Osteoblast (primary cell): ENCODE measurements around the gene APOC4. TPM values are rescaled to one million over a fixed set of nuclear protein-coding genes. Genes with fewer than 3 reads are reported as not detected.

Experiments
- DNase-seq: peaks from one replicate; pipeline ENCODE4 v3.0.0; 2011; ENCODE audit warnings: low spot score, mixed read lengths; ENCODE audit not compliant: insufficient read length; ENCODE audit errors: missing footprints
- H2AFZ ChIP-seq: 2 replicates; pipeline ENCODE4 v1.6.0; 2011; ENCODE audit warnings: mild to moderate bottlenecking, low read length
- H3K27ac ChIP-seq: 2 replicates; pipeline ENCODE4 v1.5.1; 2011; ENCODE audit warnings: mild to moderate bottlenecking, low read depth, low read length, moderate library complexity
- H3K27me3 ChIP-seq: 2 replicates; pipeline ENCODE4 v1.6.0; 2012; ENCODE audit warnings: mild to moderate bottlenecking, control low read depth, inconsistent platforms, low read length, moderate library complexity; ENCODE audit not compliant: insufficient read depth
- H3K36me3 ChIP-seq: 2 replicates; pipeline ENCODE4 v1.5.1; 2011; ENCODE audit warnings: mild to moderate bottlenecking, low read length, control low read depth, moderate library complexity; ENCODE audit not compliant: insufficient read depth
- H3K4me1 ChIP-seq: 2 replicates; pipeline ENCODE4 v1.5.1; 2011; ENCODE audit warnings: mild to moderate bottlenecking, low read length, control low read depth, moderate library complexity; ENCODE audit not compliant: insufficient read depth
- H3K4me2 ChIP-seq: 2 replicates; pipeline ENCODE4 v1.6.0; 2011; ENCODE audit warnings: mild to moderate bottlenecking, low read length; ENCODE audit not compliant: insufficient read depth
- H3K4me3 ChIP-seq: fragments of 200-600 bp; sonication (generic); 3 replicates; pipeline ENCODE4 v1.5.1; 2012; ENCODE audit warnings: mild to moderate bottlenecking, low read length, inconsistent platforms; ENCODE audit not compliant: insufficient read depth
- H3K79me2 ChIP-seq: 2 replicates; pipeline ENCODE4 v1.6.0; 2012; ENCODE audit warnings: mild to moderate bottlenecking, low read length, control low read depth, inconsistent platforms; ENCODE audit not compliant: insufficient read depth
- H3K9me3 ChIP-seq: 2 replicates; pipeline ENCODE4 v1.5.1; 2011; ENCODE audit warnings: low read depth, low read length, control low read depth
- H4K20me1 ChIP-seq: 2 replicates; pipeline ENCODE4 v1.6.0; 2012; ENCODE audit warnings: mild to moderate bottlenecking, low read length, control low read depth; ENCODE audit not compliant: insufficient read depth
- CTCF ChIP-seq: IDR thresholded peaks from 2 replicates; pipeline ENCODE4 v1.5.1; 2011; ENCODE audit warnings: mild to moderate bottlenecking, low read depth, low read length, moderate library complexity; ENCODE audit errors: extremely low read depth
- total RNA-seq: library from RNA; depleted of rRNA; stranded (reverse); fragments of >200 nt; gene quantifications from 2 replicates; pipeline ENCODE4 v1.2.3, GENCODE V29; 2012

The APOC4 gene
- total RNA-seq, 1 donor: not detected

GRCh38 chr19:44988273-44988672 is 46.2 kb downstream of the APOC4 start:
- Histone ChIP-seq H3K79me2 (no peaks in the 10 kb centered on the region), H3K36me3 (peaks cover 51% of the 10 kb centered on the region)
- no peak for TF ChIP-seq CTCF

GRCh38 chr19:44988896-44989556 is 47.0 kb downstream of the APOC4 start:
- Histone ChIP-seq H3K27me3 (no peaks in the 10 kb centered on the region), H3K4me1 (no peaks in the 10 kb centered on the region), H3K27ac (no peak overlapping the region), H3K4me3 (no peak overlapping the region), H3K4me2 (no peak overlapping the region), H3K36me3 (peaks cover 51% of the 10 kb centered on the region), H3K79me2 (no peaks in the 10 kb centered on the region), H3K9me3 (no peaks in the 10 kb centered on the region), H4K20me1 (peaks cover 7% of the 10 kb centered on the region), H2AFZ (no peak overlapping the region)
- TF ChIP-seq CTCF: peak; percentile 63
- DNase-seq: peak; percentile 96

More at GRCh38 chr19:44988273-44988672, 46.2 kb downstream of the APOC4 start:
- Histone ChIP-seq H4K20me1 (peaks cover 7% of the 10 kb centered on the region), H3K9me3 (no peaks in the 10 kb centered on the region), H3K4me1 (no peaks in the 10 kb centered on the region), H3K4me3 (no peak overlapping the region), H3K4me2 (no peak overlapping the region), H3K27me3 (no peaks in the 10 kb centered on the region), H3K27ac (no peak overlapping the region), H2AFZ (no peak overlapping the region)
- peak; percentile 13 for DNase-seq

DNA sequence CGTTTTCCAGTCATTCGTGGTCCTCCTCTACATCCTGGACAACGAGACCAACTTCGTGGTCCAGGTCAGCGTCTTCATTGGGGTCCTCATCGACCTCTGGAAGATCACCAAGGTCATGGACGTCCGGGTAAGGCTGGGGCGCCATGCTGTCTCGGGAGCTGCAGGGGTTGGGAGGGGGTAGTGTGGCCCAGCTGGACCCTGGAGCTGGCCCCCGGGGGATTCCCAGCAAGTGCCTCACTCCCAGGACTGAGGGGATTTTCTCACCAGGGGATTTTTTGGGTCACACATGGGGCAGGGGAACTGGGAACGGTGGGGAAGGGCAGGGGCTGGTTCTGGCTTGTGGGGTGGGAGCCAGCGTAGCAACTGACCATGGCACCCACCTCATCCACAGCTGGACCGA is 48.4 kb downstream of the APOC4 start:
- Histone ChIP-seq H3K27ac (no peak overlapping the region), H3K4me2 (no peak overlapping the region), H2AFZ (no peak overlapping the region), H3K27me3 (no peaks in the 10 kb centered on the region), H3K79me2 (no peaks in the 10 kb centered on the region), H4K20me1 (peaks cover 7% of the 10 kb centered on the region), H3K4me3 (no peak overlapping the region), H3K36me3 (peaks cover 41% of the 10 kb centered on the region), H3K9me3 (no peaks in the 10 kb centered on the region), H3K4me1 (no peaks in the 10 kb centered on the region)
- no peak for TF ChIP-seq CTCF
- peak; percentile 62 for DNase-seq

GRCh38 chr19:44990966-44991365 is 48.9 kb downstream of the APOC4 start:
- Histone ChIP-seq H3K4me3 (no peak overlapping the region), H3K27ac (no peak overlapping the region), H4K20me1 (peaks cover 7% of the 10 kb centered on the region), H3K27me3 (no peaks in the 10 kb centered on the region), H3K9me3 (no peaks in the 10 kb centered on the region), H3K36me3 (peaks cover 40% of the 10 kb centered on the region), H3K4me2 (no peak overlapping the region), H3K79me2 (no peaks in the 10 kb centered on the region), H3K4me1 (no peaks in the 10 kb centered on the region), H2AFZ (no peak overlapping the region)
- peak; percentile 5 for DNase-seq
- TF ChIP-seq CTCF: no peak
